A549 (cell line): ENCODE measurements around the gene CLASP1. TPM values are rescaled to one million over a fixed set of nuclear protein-coding genes. Genes with fewer than 3 reads are reported as not detected.

Experiments used
- ATAC-seq, 2 experiments: fragments of 200-7000 bp in 1 of 2; fragments of >200 bp in 1 of 2; cut with Nextera tagmentation in 1 of 2; cut with Tn5 transposase in 1 of 2; 3 replicates each; pipeline versions ENCODE4 v1.8.0 to v1.9.1; 2018 to 2020; ENCODE audit warnings: mild to moderate bottlenecking in 1 of 2, moderate library complexity in 1 of 2
- CTCF ChIA-PET: fragments of 300-600 bp; sonication (Branson Sonifier 250); formaldehyde crosslinking; extraction: SDS; loops from one replicate; lab custom pipeline; 2021; ENCODE audit warnings: antibody characterized with exemption, inconsistent platforms; lab: Yijun Ruan, JAX
- POLR2A ChIA-PET: fragments of 350-600 bp; formaldehyde crosslinking; extraction: SDS; loops from one replicate; lab custom pipeline; 2021; ENCODE audit warnings: antibody characterized with exemption, inconsistent platforms; lab: Yijun Ruan, JAX
- DNase-seq, 2 experiments: peaks; one replicate each; pipeline versions ENCODE4 v3.0.0 to v3.0.0-alpha.2; 2011 to 2016; ENCODE audit warnings: low read depth in 1 of 2, low spot score in 1 of 2
- FAIRE-seq: peaks from 2 replicates; lab custom pipeline; 2011; peaks lifted over from hg19 to GRCh38; lab: Jason Lieb, UNC
- H3K27ac ChIP-seq, 2 experiments: fragments of >200 bp; sonication (Bioruptor Twin); formaldehyde crosslinking; 3 replicates each; pipeline ENCODE4 v1.5.1; 2016 to 2017
- H3K4me1 ChIP-seq: fragments of >200 bp; sonication (Bioruptor Twin); formaldehyde crosslinking; 3 replicates; pipeline ENCODE4 v1.6.1; 2016
- H3K4me2 ChIP-seq: fragments of >200 bp; sonication (Bioruptor Twin); formaldehyde crosslinking; 3 replicates; pipeline ENCODE4 v1.6.1; 2016
- H3K4me3 ChIP-seq: fragments of >200 bp; sonication (Bioruptor Twin); formaldehyde crosslinking; 3 replicates; pipeline ENCODE4 v1.5.1; 2016
- H3K9me3 ChIP-seq: fragments of >200 bp; sonication (Bioruptor Twin); formaldehyde crosslinking; 3 replicates; pipeline ENCODE4 v1.6.1; 2016
- CBX2 ChIP-seq: fragments of 200-600 bp; sonication (generic); IDR thresholded peaks from 2 replicates; pipeline ENCODE4 v1.6.1; 2016; ENCODE audit warnings: low read depth, mild to moderate bottlenecking, borderline replicate concordance
- CEBPB ChIP-seq, 2 experiments: fragments of >200 bp in 1 of 2; sonication (Bioruptor Twin) in 1 of 2; formaldehyde crosslinking in 1 of 2; IDR thresholded peaks; 2 replicates each; pipeline ENCODE4 v1.6.1; 2012 to 2016
- CHD2 ChIP-seq: fragments of 150-350 bp; IDR thresholded peaks from 2 replicates; pipeline ENCODE4 v1.6.1; 2014; ENCODE audit warnings: low read length; ENCODE audit not compliant: partially characterized antibody
- FOSB ChIP-seq: fragments of 250-450 bp; sonication (Bioruptor Pico); IDR thresholded peaks from 2 replicates; pipeline ENCODE4 v1.5.0; 2020; ENCODE audit warnings: mild to moderate bottlenecking, moderate library complexity
- HDAC2 ChIP-seq: fragments of 200-600 bp; sonication (generic); IDR thresholded peaks from 2 replicates; pipeline ENCODE4 v1.6.1; 2016
- HEYL ChIP-seq: fragments of 250-450 bp; sonication (Bioruptor Pico); IDR thresholded peaks from 2 replicates; pipeline ENCODE4 v1.8.0; 2021; ENCODE audit warnings: mild to moderate bottlenecking, moderate library complexity
- MAFK ChIP-seq: fragments of 450-650 bp; IDR thresholded peaks from 2 replicates; pipeline ENCODE4 v1.6.1; 2014; ENCODE audit not compliant: partially characterized antibody
- MAZ ChIP-seq: fragments of 150-350 bp; IDR thresholded peaks from 2 replicates; pipeline ENCODE4 v1.6.1; 2014; ENCODE audit warnings: antibody characterized with exemption, low read depth, low read length, borderline replicate concordance
- PBX3 ChIP-seq: IDR thresholded peaks from 2 replicates; pipeline ENCODE4 v1.6.1; 2012
- POLR2AphosphoS2 ChIP-seq: conservative IDR thresholded peaks from 2 replicates; pipeline ENCODE4 v1.6.1; 2012; ENCODE audit warnings: low read length, improper control_type of control experiment, inconsistent platforms
- RCOR1 ChIP-seq: fragments of 150-350 bp; IDR thresholded peaks from 2 replicates; pipeline ENCODE4 v1.6.1; 2014; ENCODE audit warnings: antibody characterized with exemption, low read length, low read depth
- SREBF2 ChIP-seq: fragments of 450-650 bp; IDR thresholded peaks from 2 replicates; pipeline ENCODE4 v1.6.1; 2014; ENCODE audit warnings: mild to moderate bottlenecking, moderate library complexity
- TP53 ChIP-seq: fragments of 250-450 bp; sonication (Bioruptor Pico); IDR thresholded peaks from 2 replicates; pipeline ENCODE4 v1.5.0; 2021; ENCODE audit warnings: mild to moderate bottlenecking, moderate library complexity
- WGBS: methylation state at CpG from one replicate; pipeline ENCODE4 v1.1.6; 2017; ENCODE audit errors: missing lambda C conversion rate; 5-methylcytosine and 5-hydroxymethylcytosine counted together
- polyA plus RNA-seq, 4 experiments: library from polyadenylated mRNA; depleted of rRNA in 3 of 4; stranded (reverse); fragments of >200 nt; fragmentation: RNase III in 1 of 4; extraction: RNeasy Plus Mini Kit Qiagen cat#74134 plus additional on column Dnase treatment in 1 of 4; gene quantifications; 2 replicates in 3 of 4; 3 replicates in 1 of 4; pipeline ENCODE4 v1.2.3, GENCODE V29; 2011 to 2017
- TF ChIP-seq, protein P1 (sequence below): fragments of >200 bp; sonication (Bioruptor Twin); formaldehyde crosslinking; IDR thresholded peaks from 3 replicates; pipeline ENCODE4 v1.5.1; 2016
- TF ChIP-seq, protein P2 (sequence below): fragments of 250-450 bp; sonication (Bioruptor Pico); IDR thresholded peaks from 2 replicates; pipeline ENCODE4 v1.5.0; 2020; ENCODE audit warnings: low read depth, mild to moderate bottlenecking, moderate library complexity

The CLASP1 gene
- polyA plus RNA-seq, 2 of the 4 experiments (the other 2 are of a cell fraction), result 11.7 to 15.8 TPM

- peak overlapping the region; percentile 33 for H3K4me2 ChIP-seq
- H3K4me1 ChIP-seq, result peaks cover 20% of the 10 kb centered on the region
- peak in 1 of 2 experiments; percentile 42 for DNase-seq
- H3K27ac ChIP-seq, result no peak overlapping the region
- no peak for FAIRE-seq
- WGBS, result 14% methylated on average over 1 of the region's 1 CpG
- peak in 1 of 2 experiments; percentile 36; a peak in 1 of 4 replicates for TF ChIP-seq CEBPB (IDR thresholded peaks at IDR 0.05)
- TF ChIP-seq, protein P1, sequence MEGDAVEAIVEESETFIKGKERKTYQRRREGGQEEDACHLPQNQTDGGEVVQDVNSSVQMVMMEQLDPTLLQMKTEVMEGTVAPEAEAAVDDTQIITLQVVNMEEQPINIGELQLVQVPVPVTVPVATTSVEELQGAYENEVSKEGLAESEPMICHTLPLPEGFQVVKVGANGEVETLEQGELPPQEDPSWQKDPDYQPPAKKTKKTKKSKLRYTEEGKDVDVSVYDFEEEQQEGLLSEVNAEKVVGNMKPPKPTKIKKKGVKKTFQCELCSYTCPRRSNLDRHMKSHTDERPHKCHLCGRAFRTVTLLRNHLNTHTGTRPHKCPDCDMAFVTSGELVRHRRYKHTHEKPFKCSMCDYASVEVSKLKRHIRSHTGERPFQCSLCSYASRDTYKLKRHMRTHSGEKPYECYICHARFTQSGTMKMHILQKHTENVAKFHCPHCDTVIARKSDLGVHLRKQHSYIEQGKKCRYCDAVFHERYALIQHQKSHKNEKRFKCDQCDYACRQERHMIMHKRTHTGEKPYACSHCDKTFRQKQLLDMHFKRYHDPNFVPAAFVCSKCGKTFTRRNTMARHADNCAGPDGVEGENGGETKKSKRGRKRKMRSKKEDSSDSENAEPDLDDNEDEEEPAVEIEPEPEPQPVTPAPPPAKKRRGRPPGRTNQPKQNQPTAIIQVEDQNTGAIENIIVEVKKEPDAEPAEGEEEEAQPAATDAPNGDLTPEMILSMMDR, result no peak
- no peak overlapping the region for H3K4me3 ChIP-seq
- peak in 1 of 2 experiments; percentile 39; a peak in 2 of 6 replicates for ATAC-seq
- ChIA-PET POLR2A (no interaction called here), CTCF (no interaction called here)
- H3K9me3 ChIP-seq, result no peaks in the 10 kb centered on the region
Measured at GRCh38 chr2:121489284-121489683, 160.0 kb downstream of the CLASP1 start.

- DNase-seq, result no peak
Measured at GRCh38 chr2:121486191-121486790, 163.0 kb downstream of the CLASP1 start.

DNA sequence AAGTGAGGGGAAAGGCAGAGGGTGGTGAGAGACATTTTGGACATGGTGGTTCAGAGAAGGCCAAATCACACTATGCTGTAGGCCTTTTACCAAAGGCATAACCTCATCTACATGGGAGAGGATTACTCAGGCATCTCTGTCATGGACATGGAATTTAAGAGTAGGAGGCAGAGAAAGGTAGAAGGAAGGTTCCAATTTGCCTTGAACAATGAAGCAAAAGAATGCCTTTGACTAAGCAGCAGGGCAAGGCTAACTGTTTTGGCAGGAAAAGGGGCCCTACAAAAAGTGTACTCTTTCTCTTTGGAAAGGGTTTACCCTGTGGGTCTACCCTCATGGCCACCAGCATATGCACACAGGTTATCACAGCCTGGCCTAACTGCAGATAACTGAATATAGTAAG, 164.2 kb downstream of the CLASP1 start:
- no peak overlapping the region for H3K4me3 ChIP-seq
- H3K4me1 ChIP-seq, result peaks cover 20% of the 10 kb centered on the region
- TF ChIP-seq PBX3, result no peak
- TF ChIP-seq CHD2, result no peak
- TF ChIP-seq POLR2AphosphoS2, result no peak
- no peak for TF ChIP-seq SREBF2
- TF ChIP-seq FOSB (CRISPR knock-in tag), result no peak
- no peak for TF ChIP-seq HDAC2
- TF ChIP-seq, all 56 proteins: peak for 0
- no peak for DNase-seq
- Histone ChIP-seq H3K27ac (no peak overlapping the region), H3K4me2 (no peak overlapping the region), H3K9me3 (no peaks in the 10 kb centered on the region)
- no peak for ATAC-seq
- no peak for FAIRE-seq
- CTCF ChIA-PET, result interaction anchor here (0.8 kb wide), 1 partner anchor 67 kb away, joined by 3 read pairs; no protein-coding TSS in a partner anchor
- POLR2A ChIA-PET, result no interaction called here

More at GRCh38 chr2:121486191-121486790, 163.0 kb downstream of the CLASP1 start:
- no peak overlapping the region for H3K4me2 ChIP-seq
- ATAC-seq (no peak), FAIRE-seq (no peak)
- no peak overlapping the region for H3K27ac ChIP-seq
- TF ChIP-seq CEBPB (IDR thresholded peaks at IDR 0.05), result no peak
- TF ChIP-seq, protein P2, sequence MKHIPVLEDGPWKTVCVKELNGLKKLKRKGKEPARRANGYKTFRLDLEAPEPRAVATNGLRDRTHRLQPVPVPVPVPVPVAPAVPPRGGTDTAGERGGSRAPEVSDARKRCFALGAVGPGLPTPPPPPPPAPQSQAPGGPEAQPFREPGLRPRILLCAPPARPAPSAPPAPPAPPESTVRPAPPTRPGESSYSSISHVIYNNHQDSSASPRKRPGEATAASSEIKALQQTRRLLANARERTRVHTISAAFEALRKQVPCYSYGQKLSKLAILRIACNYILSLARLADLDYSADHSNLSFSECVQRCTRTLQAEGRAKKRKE (CRISPR knock-in tag), result no peak
- TF ChIP-seq RCOR1, result no peak
- no peak for TF ChIP-seq CBX2
- TF ChIP-seq TP53, result no peak
- no peak for TF ChIP-seq HEYL (CRISPR knock-in tag)
- H3K4me3 ChIP-seq, result no peak overlapping the region
- H3K4me1 ChIP-seq, result peaks cover 20% of the 10 kb centered on the region
- ChIA-PET CTCF (interaction anchor here (1.2 kb wide), 1 partner anchor 401 kb away, joined by 3 read pairs; no protein-coding TSS in a partner anchor), POLR2A (no interaction called here)
- no peaks in the 10 kb centered on the region for H3K9me3 ChIP-seq

DNA sequence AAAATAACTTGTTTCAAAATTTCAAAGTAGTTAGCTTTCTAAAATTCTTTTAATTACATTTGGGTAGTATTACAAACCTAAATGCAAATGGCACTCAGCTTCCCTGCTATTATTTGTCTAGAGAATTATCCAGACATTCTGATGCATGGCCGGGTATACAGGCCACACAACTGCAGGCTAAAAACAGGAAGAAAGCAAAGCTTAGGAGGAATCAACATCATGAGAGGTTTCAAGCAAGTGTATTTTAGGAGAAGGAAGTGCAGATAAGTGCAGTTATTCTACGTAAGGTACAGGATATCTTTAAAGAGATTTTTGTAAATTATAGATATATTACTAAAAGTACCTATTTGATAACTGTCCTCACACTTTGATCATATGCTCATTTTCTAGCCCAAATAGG, 165.4 kb downstream of the CLASP1 start:
- WGBS, result 87% methylated on average over 2 of the region's 2 CpGs
- DNase-seq (no peak), FAIRE-seq (no peak), ATAC-seq (no peak)
- Histone ChIP-seq H3K4me2 (no peak overlapping the region), H3K9me3 (no peaks in the 10 kb centered on the region), H3K4me1 (peaks cover 12% of the 10 kb centered on the region; the same call in 2 of the 3 replicates), H3K4me3 (no peak overlapping the region), H3K27ac (no peak overlapping the region)
- TF ChIP-seq MAFK (no peak), MAZ (no peak)
- ChIA-PET POLR2A (no interaction called here), CTCF (interaction anchor here (1.4 kb wide), 2 partner anchors 9 to 14 kb away, joined by 4 read pairs; no protein-coding TSS in a partner anchor)
